GM23338 (cell line): ENCODE measurements around the gene ZBTB7C. TPM values are rescaled to one million over a fixed set of nuclear protein-coding genes. Genes with fewer than 3 reads are reported as not detected.

Experiments
- ATAC-seq: fragments of 200-7000 bp; cut with Tn5 transposase; 3 replicates; pipeline ENCODE4 v1.9.1; 2020
- DNase-seq: peaks from one replicate; pipeline ENCODE4 v3.0.0-alpha.2; 2015; ENCODE audit warnings: low spot score
- H2AFZ ChIP-seq: fragments of 200-600 bp; sonication (generic); 2 replicates; pipeline ENCODE4 v1.8.0; 2016; ENCODE audit warnings: antibody characterized with exemption, mild to moderate bottlenecking, moderate library complexity
- H3F3A ChIP-seq: fragments of 200-600 bp; sonication (generic); replicated peaks from 2 replicates; pipeline ENCODE4 v1.8.0; 2017; ENCODE audit warnings: antibody characterized with exemption, mixed run types, low read depth
- H3K27ac ChIP-seq: fragments of 200-600 bp; sonication (generic); 2 replicates; pipeline ENCODE4 v1.6.1; 2016; ENCODE audit warnings: low read depth
- H3K27me3 ChIP-seq: fragments of 200-600 bp; sonication (generic); 2 replicates; pipeline ENCODE4 v1.8.0; 2016; ENCODE audit warnings: mild to moderate bottlenecking, mixed run types, moderate library complexity; ENCODE audit not compliant: insufficient read depth
- H3K36me3 ChIP-seq: fragments of 200-600 bp; sonication (generic); 2 replicates; pipeline ENCODE4 v1.8.0; 2016; ENCODE audit warnings: mild to moderate bottlenecking; ENCODE audit not compliant: insufficient read depth
- H3K4me1 ChIP-seq: fragments of 200-600 bp; sonication (generic); 2 replicates; pipeline ENCODE4 v1.8.0; 2016; ENCODE audit warnings: mild to moderate bottlenecking, moderate library complexity; ENCODE audit not compliant: insufficient read depth
- H3K4me2 ChIP-seq: fragments of 200-600 bp; sonication (generic); 2 replicates; pipeline ENCODE4 v1.7.1; 2017; ENCODE audit warnings: mixed run types
- H3K4me3 ChIP-seq: fragments of 200-600 bp; sonication (generic); 2 replicates; pipeline ENCODE4 v1.6.1; 2016; ENCODE audit warnings: mixed run types
- H3K79me2 ChIP-seq: fragments of 200-600 bp; sonication (generic); replicated peaks from 2 replicates; pipeline ENCODE4 v1.8.0; 2017; ENCODE audit warnings: mild to moderate bottlenecking; ENCODE audit not compliant: insufficient read depth
- H3K9me2 ChIP-seq: fragments of 200-600 bp; sonication (generic); 2 replicates; pipeline ENCODE4 v1.8.0; 2017; ENCODE audit not compliant: insufficient read depth
- H4K20me1 ChIP-seq: fragments of 200-600 bp; sonication (generic); replicated peaks from 2 replicates; pipeline ENCODE4 v1.8.0; 2017; ENCODE audit warnings: mild to moderate bottlenecking; ENCODE audit not compliant: insufficient read depth
- H3K27ac Mint-ChIP-seq: 2 replicates; pipeline ENCODE4 v1.8.0; 2020; ENCODE audit warnings: inconsistent platforms, mild to moderate bottlenecking, moderate library complexity, mixed read lengths
- H3K27me3 Mint-ChIP-seq: 3 replicates; pipeline ENCODE4 v1.8.0; 2022; ENCODE audit warnings: low read depth, mild to moderate bottlenecking, moderate library complexity, mixed read lengths, inconsistent platforms; ENCODE audit not compliant: insufficient read depth, poor library complexity
- H3K36me3 Mint-ChIP-seq: 3 replicates; pipeline ENCODE4 v1.8.0; 2021; ENCODE audit warnings: low read depth, mild to moderate bottlenecking, inconsistent platforms, moderate library complexity, mixed read lengths
- H3K4me1 Mint-ChIP-seq: 3 replicates; pipeline ENCODE4 v1.8.0; 2020; ENCODE audit warnings: mild to moderate bottlenecking, inconsistent platforms, mixed read lengths
- H3K4me3 Mint-ChIP-seq: 3 replicates; pipeline ENCODE4 v1.8.0; 2021; ENCODE audit warnings: moderate library complexity, mild to moderate bottlenecking, inconsistent platforms, mixed read lengths
- H3K9me3 Mint-ChIP-seq: 3 replicates; pipeline ENCODE4 v1.8.0; 2020; ENCODE audit warnings: moderate library complexity, mild to moderate bottlenecking, inconsistent platforms, mixed read lengths
- CREB1 ChIP-seq: fragments of 250-450 bp; sonication (Bioruptor Pico); IDR thresholded peaks from 2 replicates; pipeline ENCODE4 v1.5.0; 2020; ENCODE audit warnings: low read depth, mild to moderate bottlenecking, moderate library complexity
- CTCF ChIP-seq, 2 experiments: fragments of 200-600 bp in 1 of 2; sonication (generic) in 1 of 2; conservative IDR thresholded peaks; 2 replicates each; pipeline versions ENCODE4 v1.5.1 to v1.6.1; 2016 to 2017; ENCODE audit warnings: antibody characterized with exemption in 2 of 2, low read depth in 2 of 2, mild to moderate bottlenecking in 2 of 2, moderate library complexity in 1 of 2
- ETS1 ChIP-seq: IDR thresholded peaks from 2 replicates; pipeline ENCODE4 v1.6.1; 2016; ENCODE audit warnings: antibody characterized with exemption
- EZH2 ChIP-seq: fragments of 200-600 bp; sonication (generic); IDR thresholded peaks from one replicate; pipeline ENCODE4 v1.8.0; 2017; ENCODE audit warnings: antibody characterized with exemption, mild to moderate bottlenecking, low read depth; ENCODE audit not compliant: unreplicated experiment
- EZH2phosphoT487 ChIP-seq: fragments of 200-600 bp; sonication (generic); IDR thresholded peaks from one replicate; pipeline ENCODE4 v1.8.1; 2018; ENCODE audit warnings: antibody characterized with exemption; ENCODE audit not compliant: unreplicated experiment
- JUNB ChIP-seq: IDR thresholded peaks from one replicate; pipeline ENCODE4 v1.6.1; 2016; ENCODE audit warnings: antibody characterized with exemption; ENCODE audit not compliant: unreplicated experiment
- NANOG ChIP-seq: IDR thresholded peaks from 2 replicates; pipeline ENCODE4 v1.6.1; 2016; ENCODE audit warnings: antibody characterized with exemption, borderline replicate concordance
- POLR2AphosphoS5 ChIP-seq: IDR thresholded peaks from 2 replicates; pipeline ENCODE4 v1.6.1; 2016; ENCODE audit warnings: antibody characterized with exemption, low read depth
- STAT1 ChIP-seq: IDR thresholded peaks from one replicate; pipeline ENCODE4 v1.6.1; 2016; ENCODE audit warnings: antibody characterized with exemption; ENCODE audit not compliant: unreplicated experiment
- ZNF114 ChIP-seq: fragments of 250-450 bp; sonication (Bioruptor Pico); IDR thresholded peaks from 2 replicates; pipeline ENCODE4 v1.5.0; 2020; ENCODE audit warnings: mild to moderate bottlenecking, moderate library complexity
- ZNF331 ChIP-seq: fragments of 250-450 bp; sonication (Bioruptor Pico); IDR thresholded peaks from 2 replicates; pipeline ENCODE4 v1.5.0; 2020; ENCODE audit warnings: low read depth, mild to moderate bottlenecking, moderate library complexity
- polyA plus RNA-seq: library from polyadenylated mRNA; unstranded; fragments of >200 nt; fragmentation: Nextera tagmentation; extraction: Ambion mirVana; gene quantifications from 2 replicates; pipeline ENCODE4 v1.2.1, GENCODE V29; 2016
- total RNA-seq: library from RNA; depleted of rRNA; stranded (reverse); fragments of >200 nt; shearing (Covaris generic); gene quantifications from 2 replicates; pipeline ENCODE4 v1.2.3, GENCODE V29; 2014
- TF ChIP-seq, protein P1 (sequence below): IDR thresholded peaks from one replicate; pipeline ENCODE4 v1.6.1; 2018; ENCODE audit warnings: antibody characterized with exemption; ENCODE audit not compliant: unreplicated experiment
- TF ChIP-seq, protein P2 (sequence below): fragments of 250-450 bp; sonication (Bioruptor Pico); IDR thresholded peaks from 2 replicates; pipeline ENCODE4 v1.5.0; 2020; ENCODE audit warnings: mild to moderate bottlenecking, moderate library complexity

Gene ZBTB7C
- total and polyA plus RNA-seq, 2 experiments from 2014 or later = 0.03 to 0.14 TPM

DNA sequence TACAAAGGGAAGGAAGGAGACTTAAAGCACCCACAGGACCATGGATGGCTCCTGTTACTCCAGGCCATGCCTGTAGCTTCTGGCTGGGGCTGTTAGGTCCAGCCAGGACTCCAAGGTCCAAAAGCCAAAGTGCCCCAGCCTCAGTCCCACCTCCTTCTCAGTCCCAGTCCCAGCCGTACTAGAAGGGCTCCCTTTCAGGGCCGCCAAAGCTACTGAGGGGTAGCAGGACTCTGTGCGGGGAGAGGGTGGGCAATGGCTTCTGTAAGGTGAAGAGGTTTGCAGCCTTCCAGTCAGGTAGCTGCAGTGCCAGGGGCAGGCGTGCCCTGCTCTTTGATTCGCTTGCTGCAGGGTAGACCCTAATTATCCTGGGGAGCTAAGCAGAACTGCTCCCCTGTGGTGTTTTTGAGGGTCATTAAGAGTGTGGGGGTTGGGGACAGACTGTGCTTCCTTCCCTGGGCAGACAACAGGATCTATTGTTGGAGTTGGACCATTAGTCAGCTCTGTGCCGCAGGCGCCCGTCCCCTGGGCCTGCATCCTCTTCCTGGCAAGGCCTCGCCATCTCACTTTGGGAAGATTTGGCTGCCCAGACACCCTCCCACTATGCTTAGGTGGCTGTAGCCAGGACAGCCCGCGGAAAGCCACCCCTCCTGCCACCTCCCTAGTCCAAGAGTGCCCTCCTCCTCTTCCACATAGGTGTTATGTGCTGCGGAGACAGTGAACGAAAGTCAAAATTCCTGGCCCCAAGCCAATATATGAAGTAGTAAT, 118.8 kb downstream of the ZBTB7C start:
- H3K4me3 Mint-ChIP-seq = no peak overlapping the region
- no peak overlapping the region for H3K27ac Mint-ChIP-seq
- H3K9me3 Mint-ChIP-seq = no peaks in the 10 kb centered on the region
- no peaks in the 10 kb centered on the region for H3K4me1 ChIP-seq
- no peaks in the 10 kb centered on the region for H3F3A ChIP-seq
- DNase-seq (no peak), ATAC-seq (peak; percentile 49)
- peaks cover 18% of the 10 kb centered on the region; the same call in 2 of the 3 replicates for H3K4me1 Mint-ChIP-seq
- no peaks in the 10 kb centered on the region for H3K79me2 ChIP-seq
- H3K27me3 ChIP-seq = no peaks in the 10 kb centered on the region
- peaks cover 3% of the 10 kb centered on the region for H3K27me3 Mint-ChIP-seq
- H3K9me2 ChIP-seq = no peaks in the 10 kb centered on the region
- H2AFZ ChIP-seq = 0 out of 2 replicates have a peak overlapping the region, but pooled peaks have one; percentile 29
- TF ChIP-seq ZNF331 = no peak
- no peak for TF ChIP-seq STAT1
- TF ChIP-seq NANOG = no peak
- no peak for TF ChIP-seq JUNB
- TF ChIP-seq EZH2phosphoT487 = no peak
- TF ChIP-seq POLR2AphosphoS5 = no peak
- TF ChIP-seq EZH2 = no peak
- TF ChIP-seq, protein P1, sequence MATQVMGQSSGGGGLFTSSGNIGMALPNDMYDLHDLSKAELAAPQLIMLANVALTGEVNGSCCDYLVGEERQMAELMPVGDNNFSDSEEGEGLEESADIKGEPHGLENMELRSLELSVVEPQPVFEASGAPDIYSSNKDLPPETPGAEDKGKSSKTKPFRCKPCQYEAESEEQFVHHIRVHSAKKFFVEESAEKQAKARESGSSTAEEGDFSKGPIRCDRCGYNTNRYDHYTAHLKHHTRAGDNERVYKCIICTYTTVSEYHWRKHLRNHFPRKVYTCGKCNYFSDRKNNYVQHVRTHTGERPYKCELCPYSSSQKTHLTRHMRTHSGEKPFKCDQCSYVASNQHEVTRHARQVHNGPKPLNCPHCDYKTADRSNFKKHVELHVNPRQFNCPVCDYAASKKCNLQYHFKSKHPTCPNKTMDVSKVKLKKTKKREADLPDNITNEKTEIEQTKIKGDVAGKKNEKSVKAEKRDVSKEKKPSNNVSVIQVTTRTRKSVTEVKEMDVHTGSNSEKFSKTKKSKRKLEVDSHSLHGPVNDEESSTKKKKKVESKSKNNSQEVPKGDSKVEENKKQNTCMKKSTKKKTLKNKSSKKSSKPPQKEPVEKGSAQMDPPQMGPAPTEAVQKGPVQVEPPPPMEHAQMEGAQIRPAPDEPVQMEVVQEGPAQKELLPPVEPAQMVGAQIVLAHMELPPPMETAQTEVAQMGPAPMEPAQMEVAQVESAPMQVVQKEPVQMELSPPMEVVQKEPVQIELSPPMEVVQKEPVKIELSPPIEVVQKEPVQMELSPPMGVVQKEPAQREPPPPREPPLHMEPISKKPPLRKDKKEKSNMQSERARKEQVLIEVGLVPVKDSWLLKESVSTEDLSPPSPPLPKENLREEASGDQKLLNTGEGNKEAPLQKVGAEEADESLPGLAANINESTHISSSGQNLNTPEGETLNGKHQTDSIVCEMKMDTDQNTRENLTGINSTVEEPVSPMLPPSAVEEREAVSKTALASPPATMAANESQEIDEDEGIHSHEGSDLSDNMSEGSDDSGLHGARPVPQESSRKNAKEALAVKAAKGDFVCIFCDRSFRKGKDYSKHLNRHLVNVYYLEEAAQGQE = no peak
- no peak for TF ChIP-seq CTCF (conservative IDR thresholded peaks at IDR 0.05; ENCODE audit: low read depth in 2 of 2)
- no peak for TF ChIP-seq ETS1
- TF ChIP-seq CREB1 (CRISPR knock-in tag) = no peak
- TF ChIP-seq ZNF114 (CRISPR knock-in tag) = no peak
- TF ChIP-seq, protein P2, sequence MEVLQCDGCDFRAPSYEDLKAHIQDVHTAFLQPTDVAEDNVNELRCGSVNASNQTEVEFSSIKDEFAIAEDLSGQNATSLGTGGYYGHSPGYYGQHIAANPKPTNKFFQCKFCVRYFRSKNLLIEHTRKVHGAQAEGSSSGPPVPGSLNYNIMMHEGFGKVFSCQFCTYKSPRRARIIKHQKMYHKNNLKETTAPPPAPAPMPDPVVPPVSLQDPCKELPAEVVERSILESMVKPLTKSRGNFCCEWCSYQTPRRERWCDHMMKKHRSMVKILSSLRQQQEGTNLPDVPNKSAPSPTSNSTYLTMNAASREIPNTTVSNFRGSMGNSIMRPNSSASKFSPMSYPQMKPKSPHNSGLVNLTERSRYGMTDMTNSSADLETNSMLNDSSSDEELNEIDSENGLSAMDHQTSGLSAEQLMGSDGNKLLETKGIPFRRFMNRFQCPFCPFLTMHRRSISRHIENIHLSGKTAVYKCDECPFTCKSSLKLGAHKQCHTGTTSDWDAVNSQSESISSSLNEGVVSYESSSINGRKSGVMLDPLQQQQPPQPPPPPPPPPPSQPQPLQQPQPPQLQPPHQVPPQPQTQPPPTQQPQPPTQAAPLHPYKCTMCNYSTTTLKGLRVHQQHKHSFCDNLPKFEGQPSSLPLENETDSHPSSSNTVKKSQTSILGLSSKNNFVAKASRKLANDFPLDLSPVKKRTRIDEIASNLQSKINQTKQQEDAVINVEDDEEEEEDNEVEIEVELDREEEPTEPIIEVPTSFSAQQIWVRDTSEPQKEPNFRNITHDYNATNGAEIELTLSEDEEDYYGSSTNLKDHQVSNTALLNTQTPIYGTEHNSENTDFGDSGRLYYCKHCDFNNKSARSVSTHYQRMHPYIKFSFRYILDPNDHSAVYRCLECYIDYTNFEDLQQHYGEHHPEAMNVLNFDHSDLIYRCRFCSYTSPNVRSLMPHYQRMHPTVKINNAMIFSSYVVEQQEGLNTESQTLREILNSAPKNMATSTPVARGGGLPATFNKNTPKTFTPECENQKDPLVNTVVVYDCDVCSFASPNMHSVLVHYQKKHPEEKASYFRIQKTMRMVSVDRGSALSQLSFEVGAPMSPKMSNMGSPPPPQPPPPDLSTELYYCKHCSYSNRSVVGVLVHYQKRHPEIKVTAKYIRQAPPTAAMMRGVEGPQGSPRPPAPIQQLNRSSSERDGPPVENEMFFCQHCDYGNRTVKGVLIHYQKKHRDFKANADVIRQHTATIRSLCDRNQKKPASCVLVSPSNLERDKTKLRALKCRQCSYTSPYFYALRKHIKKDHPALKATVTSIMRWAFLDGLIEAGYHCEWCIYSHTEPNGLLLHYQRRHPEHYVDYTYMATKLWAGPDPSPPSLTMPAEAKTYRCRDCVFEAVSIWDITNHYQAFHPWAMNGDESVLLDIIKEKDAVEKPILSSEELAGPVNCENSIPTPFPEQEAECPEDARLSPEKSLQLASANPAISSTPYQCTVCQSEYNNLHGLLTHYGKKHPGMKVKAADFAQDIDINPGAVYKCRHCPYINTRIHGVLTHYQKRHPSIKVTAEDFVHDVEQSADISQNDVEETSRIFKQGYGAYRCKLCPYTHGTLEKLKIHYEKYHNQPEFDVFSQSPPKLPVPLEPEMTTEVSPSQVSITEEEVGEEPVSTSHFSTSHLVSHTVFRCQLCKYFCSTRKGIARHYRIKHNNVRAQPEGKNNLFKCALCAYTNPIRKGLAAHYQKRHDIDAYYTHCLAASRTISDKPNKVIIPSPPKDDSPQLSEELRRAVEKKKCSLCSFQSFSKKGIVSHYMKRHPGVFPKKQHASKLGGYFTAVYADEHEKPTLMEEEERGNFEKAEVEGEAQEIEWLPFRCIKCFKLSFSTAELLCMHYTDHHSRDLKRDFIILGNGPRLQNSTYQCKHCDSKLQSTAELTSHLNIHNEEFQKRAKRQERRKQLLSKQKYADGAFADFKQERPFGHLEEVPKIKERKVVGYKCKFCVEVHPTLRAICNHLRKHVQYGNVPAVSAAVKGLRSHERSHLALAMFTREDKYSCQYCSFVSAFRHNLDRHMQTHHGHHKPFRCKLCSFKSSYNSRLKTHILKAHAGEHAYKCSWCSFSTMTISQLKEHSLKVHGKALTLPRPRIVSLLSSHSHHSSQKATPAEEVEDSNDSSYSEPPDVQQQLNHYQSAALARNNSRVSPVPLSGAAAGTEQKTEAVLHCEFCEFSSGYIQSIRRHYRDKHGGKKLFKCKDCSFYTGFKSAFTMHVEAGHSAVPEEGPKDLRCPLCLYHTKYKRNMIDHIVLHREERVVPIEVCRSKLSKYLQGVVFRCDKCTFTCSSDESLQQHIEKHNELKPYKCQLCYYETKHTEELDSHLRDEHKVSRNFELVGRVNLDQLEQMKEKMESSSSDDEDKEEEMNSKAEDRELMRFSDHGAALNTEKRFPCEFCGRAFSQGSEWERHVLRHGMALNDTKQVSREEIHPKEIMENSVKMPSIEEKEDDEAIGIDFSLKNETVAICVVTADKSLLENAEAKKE = no peak
- H3K36me3 ChIP-seq = no peaks in the 10 kb centered on the region
- no peak overlapping the region for H3K27ac ChIP-seq
- no peaks in the 10 kb centered on the region for H4K20me1 ChIP-seq
- H3K36me3 Mint-ChIP-seq = no peaks in the 10 kb centered on the region
- H3K4me2 ChIP-seq = no peak overlapping the region
- no peak overlapping the region for H3K4me3 ChIP-seq
